Measurements from ENCODE around the gene SPEM1. TPM values are rescaled to one million over a fixed set of nuclear protein-coding genes. Genes with fewer than 3 reads are reported as not detected.

Gene SPEM1
- total RNA-seq, 1 experiment from 2014 or later = 1.1 TPM

GRCh38 chr17:7425316-7425715, 5.2 kb downstream of the SPEM1 start, which contains the start of gene SPEM2:
Gene SPEM2 (plus strand): TSS chr17:7425616. CDS start chr17:7425689, 73 bp downstream.
- Histone ChIP-seq H3K36me3 (ENCODE audit: low read depth) (no peaks in the 10 kb centered on the region), H3K27me3 (ENCODE audit: insufficient read depth, low read depth) (no peaks in the 10 kb centered on the region), H2AFZ (no peak within 1 kb of the TSS), H3K79me2 (ENCODE audit: low read depth) (no peaks in the 10 kb centered on the region), H3K4me3 (no peak within 1 kb of the TSS), H3K9me2 (ENCODE audit: insufficient read depth) (no peaks in the 10 kb centered on the region), H3K27ac (no peak within 1 kb of the TSS), H3K9me3 (ENCODE audit: insufficient read depth, low read depth) (no peaks in the 10 kb centered on the region), H3K4me2 (no peak within 1 kb of the TSS), H4K20me1 (ENCODE audit: insufficient read depth) (no peaks in the 10 kb centered on the region), H3K4me1 (replicated peaks; ENCODE audit: insufficient read depth) (no peaks in the 10 kb centered on the region), H3F3A (ENCODE audit: insufficient read depth, low read depth) (no peaks in the 10 kb centered on the region)
- TF ChIP-seq CTCF (conservative IDR thresholded peaks at IDR 0.05) (no peak), EZH2 (IDR thresholded peaks at IDR 0.05; ENCODE audit: low read depth) (no peak)
- ChIA-PET CTCF (interaction anchor here (0.5 kb wide), 1 partner anchor 159 kb away, joined by 4 read pairs; no protein-coding TSS in a partner anchor), POLR2A (ENCODE audit: unreplicated experiment) (no interaction called here)
- intact Hi-C loops (cut with micrococcal nuclease; ENCODE audit: unreplicated experiment) = no loop called here
- BruUV-seq (replicated peaks) = no TSS peak
- DNase-seq = no peak

GRCh38 chr17:7425756-7426155, 5.6 kb downstream of the SPEM1 start:
- H3K79me2 ChIP-seq (ENCODE audit: low read depth) = no peaks in the 10 kb centered on the region
- H3K9me2 ChIP-seq (ENCODE audit: insufficient read depth) = no peaks in the 10 kb centered on the region
- H4K20me1 ChIP-seq (ENCODE audit: insufficient read depth) = no peaks in the 10 kb centered on the region
- ChIA-PET POLR2A (ENCODE audit: unreplicated experiment) (no interaction called here), CTCF (no interaction called here)
- H3K9me3 ChIP-seq (ENCODE audit: insufficient read depth, low read depth) = no peaks in the 10 kb centered on the region
- DNase-seq = no peak
- no peak overlapping the region for H2AFZ ChIP-seq
- H3K27me3 ChIP-seq (ENCODE audit: insufficient read depth, low read depth) = no peaks in the 10 kb centered on the region
- no peak overlapping the region for H3K4me3 ChIP-seq
- TF ChIP-seq CTCF (conservative IDR thresholded peaks at IDR 0.05) (no peak), EZH2 (IDR thresholded peaks at IDR 0.05; ENCODE audit: low read depth) (no peak)
- no peaks in the 10 kb centered on the region for H3K4me1 ChIP-seq (replicated peaks; ENCODE audit: insufficient read depth)
- no peaks in the 10 kb centered on the region for H3K36me3 ChIP-seq (ENCODE audit: low read depth)
- intact Hi-C loops (cut with micrococcal nuclease; ENCODE audit: unreplicated experiment) = no loop called here
- no peaks in the 10 kb centered on the region for H3F3A ChIP-seq (ENCODE audit: insufficient read depth, low read depth)
- no peak overlapping the region for H3K27ac ChIP-seq
- H3K4me2 ChIP-seq = no peak overlapping the region
- BruUV-seq (replicated peaks) = no TSS peak

- no peaks in the 10 kb centered on the region for H3K9me3 ChIP-seq (ENCODE audit: insufficient read depth, low read depth)
- H3K27ac ChIP-seq = no peak overlapping the region
- POLR2A ChIA-PET (ENCODE audit: unreplicated experiment) = no interaction called here
- intact Hi-C loops (cut with micrococcal nuclease; ENCODE audit: unreplicated experiment) = no loop called here
- no peaks in the 10 kb centered on the region for H3K9me2 ChIP-seq (ENCODE audit: insufficient read depth)
- no peak overlapping the region for H2AFZ ChIP-seq
- no peak for DNase-seq
- no TSS peak for BruUV-seq (replicated peaks)
- H4K20me1 ChIP-seq (ENCODE audit: insufficient read depth) = no peaks in the 10 kb centered on the region
- no peak overlapping the region for H3K4me3 ChIP-seq
- H3K4me1 ChIP-seq (replicated peaks; ENCODE audit: insufficient read depth) = no peaks in the 10 kb centered on the region
- no peaks in the 10 kb centered on the region for H3F3A ChIP-seq (ENCODE audit: insufficient read depth, low read depth)
- no peaks in the 10 kb centered on the region for H3K36me3 ChIP-seq (ENCODE audit: low read depth)
- no peaks in the 10 kb centered on the region for H3K27me3 ChIP-seq (ENCODE audit: insufficient read depth, low read depth)
- H3K79me2 ChIP-seq (ENCODE audit: low read depth) = no peaks in the 10 kb centered on the region
- H3K4me2 ChIP-seq = no peak overlapping the region
- TF ChIP-seq EZH2 (IDR thresholded peaks at IDR 0.05; ENCODE audit: low read depth) (no peak), CTCF (conservative IDR thresholded peaks at IDR 0.05) (no peak)
- CTCF ChIA-PET = no interaction called here
Measured at GRCh38 chr17:7426203-7426863, 6.2 kb downstream of the SPEM1 start.

All from PC-9 (cell line).